B cell (primary cell): ENCODE measurements around the gene ZNF827. TPM values are rescaled to one million over a fixed set of nuclear protein-coding genes. Genes with fewer than 3 reads are reported as not detected.

Source experiments
- ATAC-seq: fragments of 200-7000 bp; cut with Tn5 transposase; one replicate; pipeline ENCODE4 v1.10.0; 2021; ENCODE audit warnings: low read depth, mild to moderate bottlenecking, moderate number of reproducible peaks, moderate library complexity
- CTCF ChIA-PET: fragments of 350-600 bp; sonication (Branson Sonifier 250); formaldehyde crosslinking; loops from one replicate; lab custom pipeline; 2021; ENCODE audit warnings: antibody characterized with exemption, inconsistent platforms; lab: Charles Lee
- POLR2A ChIA-PET: fragments of 350-600 bp; sonication (Branson Sonifier 250); formaldehyde crosslinking; loops from one replicate; lab custom pipeline; 2021; ENCODE audit warnings: antibody characterized with exemption; lab: Charles Lee
- DNase-seq: peaks from one replicate; pipeline ENCODE4 v3.0.0; 2013
- H2AFZ ChIP-seq: 2 replicates; pipeline ENCODE4 v1.6.1; 2012; ENCODE audit warnings: mild to moderate bottlenecking, low read depth, low read length; ENCODE audit not compliant: insufficient read depth, poor library complexity, severe bottlenecking
- H3K27ac ChIP-seq, 2 donors: 1 replicate in 1 of 2; 2 replicates in 1 of 2; pipeline ENCODE4 v1.5.1; 2012 to 2013; ENCODE audit warnings: low read length in 2 of 2, mild to moderate bottlenecking in 2 of 2, moderate library complexity in 1 of 2
- H3K27me3 ChIP-seq, 4 experiments: fragments of 200-600 bp in 1 of 4; sonication (generic) in 1 of 4; replicated peaks in 1 of 4; 1 replicate in 2 of 4; 2 replicates in 2 of 4; pipeline versions ENCODE4 v1.6.1 to v1.7.0; 2013 to 2016; ENCODE audit warnings: low read length in 3 of 4, mild to moderate bottlenecking in 2 of 4, mixed read lengths in 1 of 4, moderate library complexity in 1 of 4; ENCODE audit not compliant: insufficient read depth in 4 of 4, control insufficient read depth in 3 of 4; ENCODE audit errors: control extremely low read depth in 1 of 4
- H3K36me3 ChIP-seq, 2 experiments: replicated peaks in 1 of 2; 1 replicate in 1 of 2; 2 replicates in 1 of 2; pipeline versions ENCODE4 v1.6.1 to v1.7.1; 2013; ENCODE audit warnings: low read length in 1 of 2; ENCODE audit not compliant: insufficient read depth in 2 of 2, control insufficient read depth in 1 of 2; ENCODE audit errors: control extremely low read depth in 1 of 2, extremely low read depth in 1 of 2
- H3K4me1 ChIP-seq, 2 donors: fragments of 200-600 bp in 1 of 2; sonication (generic) in 1 of 2; 1 replicate in 1 of 2; 2 replicates in 1 of 2; pipeline versions ENCODE4 v1.5.1 to v1.6.1; 2013 to 2017; ENCODE audit warnings: low read length in 2 of 2; ENCODE audit not compliant: control insufficient read depth in 2 of 2, insufficient read depth in 2 of 2
- H3K4me2 ChIP-seq: replicated peaks from 2 replicates; pipeline ENCODE3; 2012; ENCODE audit warnings: mild to moderate bottlenecking, low read depth, low read length; ENCODE audit not compliant: poor library complexity, severe bottlenecking
- H3K4me3 ChIP-seq, 5 experiments: fragments of 200-600 bp in 1 of 5; sonication (generic) in 1 of 5; 1 replicate in 3 of 5; 2 replicates in 2 of 5; pipeline versions ENCODE4 v1.5.1 to v1.7.0; 2011 to 2016; ENCODE audit warnings: low read length in 4 of 5, mild to moderate bottlenecking in 4 of 5, low read depth in 2 of 5, control low read depth in 1 of 5, moderate library complexity in 1 of 5; ENCODE audit not compliant: insufficient read depth in 1 of 5; ENCODE audit errors: control extremely low read depth in 1 of 5, extremely low read depth in 1 of 5
- H3K79me2 ChIP-seq: fragments of 200-600 bp; sonication (generic); one replicate; pipeline ENCODE4 v1.6.0; 2016; ENCODE audit warnings: low read length; ENCODE audit not compliant: control insufficient read depth, insufficient read depth
- H3K9ac ChIP-seq: fragments of 200-600 bp; sonication (generic); 2 replicates; pipeline ENCODE4 v1.6.1; 2017; ENCODE audit warnings: mild to moderate bottlenecking, low read length, moderate library complexity
- H3K9me3 ChIP-seq, 3 donors: one replicate each; pipeline versions ENCODE4 v1.6.1 to v1.7.1; 2013; ENCODE audit warnings: low read length in 2 of 3; ENCODE audit not compliant: control insufficient read depth in 2 of 3, insufficient read depth in 1 of 3; ENCODE audit errors: control extremely low read depth in 1 of 3
- H4K20me1 ChIP-seq: 2 replicates; pipeline ENCODE4 v1.6.0; 2012; ENCODE audit warnings: mild to moderate bottlenecking, low read length; ENCODE audit not compliant: insufficient read depth, control insufficient read depth, poor library complexity, severe bottlenecking
- H3K27ac Mint-ChIP-seq: one replicate; pipeline ENCODE4 v1.8.0; 2021; ENCODE audit warnings: mixed read lengths
- H3K27me3 Mint-ChIP-seq: one replicate; pipeline ENCODE4 v1.8.0; 2021; ENCODE audit warnings: mixed read lengths
- H3K4me1 Mint-ChIP-seq: one replicate; pipeline ENCODE4 v1.8.0; 2021; ENCODE audit warnings: mixed read lengths
- H3K4me3 Mint-ChIP-seq: one replicate; pipeline ENCODE4 v1.8.0; 2021; ENCODE audit warnings: mixed read lengths
- H3K9me3 Mint-ChIP-seq: one replicate; pipeline ENCODE4 v1.8.0; 2022; ENCODE audit warnings: mixed read lengths; ENCODE audit not compliant: insufficient read depth
- CTCF ChIP-seq: fragments of 200-600 bp; IDR thresholded peaks from one replicate; pipeline ENCODE4 v1.8.0; 2022; ENCODE audit warnings: antibody characterized with exemption, mild to moderate bottlenecking
- EZH2 ChIP-seq: IDR thresholded peaks from 2 replicates; pipeline ENCODE4 v1.6.1; 2012; ENCODE audit warnings: borderline replicate concordance, low read depth, mild to moderate bottlenecking, moderate library complexity, low read length; ENCODE audit not compliant: insufficient read depth, poor library complexity, severe bottlenecking
- WGBS: methylation state at CpG from one replicate; pipeline ENCODE4 v1.1.5; 2013; ENCODE audit warnings: missing lambda C conversion rate; ENCODE audit not compliant: insufficient coverage; 5-methylcytosine and 5-hydroxymethylcytosine counted together
- intact Hi-C: fragments of 100-400 bp; cut with micrococcal nuclease; formaldehyde crosslinking; loops from one replicate; pipeline ENCODE4 v1.10.0; 2022
- polyA plus RNA-seq: library from polyadenylated mRNA; depleted of rRNA; stranded (reverse); fragments of >200 nt; gene quantifications from 2 replicates; pipeline ENCODE4 v1.2.3, GENCODE V29; 2012
- total RNA-seq, 2 donors: library from RNA; stranded (reverse); fragments of 120-200 nt in 1 of 2; gene quantifications; 1 replicate in 1 of 2; 2 replicates in 1 of 2; pipeline versions ENCODE4 v1.2.3 to v1.2.4, GENCODE V29; 2013 to 2022

ZNF827 gene
- total and polyA plus RNA-seq, 2 donors (not counting 1 experiment from before 2014, with no cell fraction given), result 20.6 to 30.1 TPM

GRCh38 chr4:145920205-145920604 lies 18.4 kb downstream of the ZNF827 start:
- Mint-ChIP-seq H3K27ac (no peak overlapping the region), H3K27me3 (no peaks in the 10 kb centered on the region), H3K4me1 (peaks cover 25% of the 10 kb centered on the region), H3K9me3 (peaks cover 2% of the 10 kb centered on the region), H3K4me3 (no peak overlapping the region)
- no peak overlapping the region for H3K27ac ChIP-seq
- peaks cover 77% of the 10 kb centered on the region for H3K79me2 ChIP-seq
- no peak overlapping the region for H2AFZ ChIP-seq
- TF ChIP-seq EZH2 (no peak), CTCF (no peak)
- H3K4me3 ChIP-seq, result no peak overlapping the region
- H4K20me1 ChIP-seq, result peaks cover 5% of the 10 kb centered on the region
- no peak overlapping the region for H3K4me2 ChIP-seq
- H3K36me3 ChIP-seq, result no peaks in the 10 kb centered on the region
- intact Hi-C loops, result no loop called here
- H3K9ac ChIP-seq, result no peak overlapping the region
- no peaks in the 10 kb centered on the region for H3K27me3 ChIP-seq
- 53% methylated on average over 4 of the region's 8 CpGs for WGBS
- DNase-seq, result no peak
- H3K4me1 ChIP-seq, result peaks cover 0 to 3% of the 10 kb centered on the region in 2 donors
- peaks cover 0 to under 1% (median 0%) of the 10 kb centered on the region in 3 donors for H3K9me3 ChIP-seq
- ChIA-PET POLR2A (no interaction called here), CTCF (no interaction called here)
- ATAC-seq, result no peak

GRCh38 chr4:145912376-145912775 lies 26.2 kb downstream of the ZNF827 start:
- no peak overlapping the region for H3K27ac ChIP-seq
- CTCF ChIA-PET, result no interaction called here
- no peak for ATAC-seq
- H3K4me3 Mint-ChIP-seq, result no peak overlapping the region
- H3K27me3 Mint-ChIP-seq, result no peaks in the 10 kb centered on the region
- H3K27me3 ChIP-seq, result no peaks in the 10 kb centered on the region
- H2AFZ ChIP-seq, result no peak overlapping the region
- H3K36me3 ChIP-seq, result no peaks in the 10 kb centered on the region
- no peaks in the 10 kb centered on the region for H3K4me1 ChIP-seq
- POLR2A ChIA-PET, result no interaction called here
- no peak overlapping the region for H3K4me2 ChIP-seq
- no peak overlapping the region for H3K4me3 ChIP-seq
- no peak for DNase-seq
- TF ChIP-seq CTCF (no peak), EZH2 (no peak)
- H3K4me1 Mint-ChIP-seq, result peaks cover 33% of the 10 kb centered on the region
- H3K79me2 ChIP-seq, result peaks cover 72% of the 10 kb centered on the region
- no peaks in the 10 kb centered on the region for H3K9me3 ChIP-seq
- H3K27ac Mint-ChIP-seq, result no peak overlapping the region
- intact Hi-C loops, result no loop called here
- no CpG with 5 or more reads among the region's 2 CpGs for WGBS
- H4K20me1 ChIP-seq, result peaks cover 11% of the 10 kb centered on the region
- H3K9ac ChIP-seq, result no peak overlapping the region
- H3K9me3 Mint-ChIP-seq, result no peaks in the 10 kb centered on the region
